Measurements from ENCODE around the gene CACFD1. TPM values are rescaled to one million over a fixed set of nuclear protein-coding genes. Genes with fewer than 3 reads are reported as not detected.

CACFD1 gene
- total and polyA plus RNA-seq, 2 donors (not counting 3 experiments of a cell fraction or from before 2014, with no cell fraction given), result 9.7 to 11.5 TPM

DNA sequence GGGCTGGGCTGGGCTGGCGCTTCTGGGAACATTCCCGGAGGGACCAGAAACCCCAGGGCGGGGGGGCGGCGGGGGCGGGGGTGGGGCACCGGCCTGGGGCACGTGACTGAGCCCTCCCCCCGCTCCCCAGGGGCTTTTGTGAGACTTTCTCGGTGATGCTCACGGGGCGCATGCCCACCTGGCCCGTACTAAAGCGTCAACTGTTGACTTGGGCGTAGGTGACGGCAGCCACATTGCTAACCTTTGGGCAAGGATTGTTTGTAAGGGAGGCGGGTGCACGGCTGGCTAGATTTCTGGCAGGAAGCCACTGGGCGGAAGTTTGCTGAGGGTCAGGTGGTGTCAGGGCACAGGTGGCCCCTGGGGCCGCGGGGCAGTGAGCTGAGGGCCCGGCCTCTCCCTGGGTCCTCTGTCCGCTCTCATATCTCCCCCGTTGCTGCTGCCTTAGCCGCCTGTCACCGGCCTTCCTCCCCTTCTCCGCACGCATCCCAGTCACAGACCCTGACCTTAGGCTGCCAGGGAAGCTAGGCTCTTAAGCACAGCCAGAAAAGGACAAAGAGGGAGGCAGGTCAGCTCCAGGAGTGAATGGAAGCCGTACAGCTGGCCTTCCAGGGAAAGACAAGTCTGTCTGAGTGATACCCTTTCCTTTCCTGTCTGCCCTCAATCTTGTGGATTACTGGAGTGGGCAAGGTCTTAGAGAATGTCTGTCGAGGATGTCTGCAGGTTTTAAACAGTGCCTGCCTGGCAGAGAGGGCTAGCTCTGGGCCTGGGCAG lies 812 bp downstream of the CACFD1 start:
- Histone ChIP-seq H3K9ac (replicated peaks; ENCODE audit: extremely low read depth, insufficient read depth, low read length) (peak overlapping the region; percentile 86), H3K4me3 (replicated peaks in 1 of 3; ENCODE audit: insufficient read depth in 1 of 3, low read depth in 1 of 3, low read length in 3 of 3) (peak overlapping the region in 2 of 3 experiments; percentile 60 to 82), H3K4me2 (ENCODE audit: insufficient read depth, low read length) (peak overlapping the region; percentile 74), H4K20me1 (replicated peaks; ENCODE audit: control insufficient read depth, extremely low read depth, insufficient read depth, low read length) (no peaks in the 10 kb centered on the region), H3K79me2 (ENCODE audit: control insufficient read depth, insufficient read depth, low read length) (no peaks in the 10 kb centered on the region), H3K9me1 (replicated peaks; ENCODE audit: control insufficient read depth, extremely low read depth, insufficient read depth, low read length) (no peaks in the 10 kb centered on the region), H3K9me3 (replicated peaks; ENCODE audit: control insufficient read depth, insufficient read depth, low read length) (no peaks in the 10 kb centered on the region), H3K4me1 (ENCODE audit: control insufficient read depth, extremely low read depth, insufficient read depth, low read length) (peaks cover 9% of the 10 kb centered on the region), H3K27ac (ENCODE audit: insufficient read depth, low read depth, low read length) (no peak overlapping the region), H3K27me3 (ENCODE audit: control insufficient read depth in 2 of 2, insufficient read depth in 2 of 2, low read length in 2 of 2) (no peaks in the 10 kb centered on the region), H2AFZ (ENCODE audit: low read depth, low read length) (peak overlapping the region; percentile 75), H3K36me3 (ENCODE audit: control insufficient read depth in 2 of 2, extremely low read depth in 1 of 2, insufficient read depth in 2 of 2, low read length in 2 of 2) (no peaks in the 10 kb centered on the region)
- CTCF ChIA-PET, result interaction anchor here (0.5 to 1.5 kb wide), 2 partner anchors 9 to 274 kb away, joined by 3 to 4 read pairs; no protein-coding TSS in a partner anchor
- no TSS peak for BruUV-seq (replicated peaks)
- intact Hi-C loops (cut with micrococcal nuclease) (no loop called here), dilution Hi-C loops (cut with MboI; ENCODE audit: extremely low pct_ligation_motif_present, low sequenced_read_pairs) (no loop called here)
- TF ChIP-seq, protein P1, sequence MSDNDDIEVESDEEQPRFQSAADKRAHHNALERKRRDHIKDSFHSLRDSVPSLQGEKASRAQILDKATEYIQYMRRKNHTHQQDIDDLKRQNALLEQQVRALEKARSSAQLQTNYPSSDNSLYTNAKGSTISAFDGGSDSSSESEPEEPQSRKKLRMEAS (IDR thresholded peaks at IDR 0.05; ENCODE audit: insufficient read depth, insufficient read length), result no peak
- TF ChIP-seq JUN (IDR thresholded peaks at IDR 0.05; ENCODE audit: borderline replicate concordance, insufficient read depth, insufficient read length, low read depth) (no peak), POLR2AphosphoS5 (IDR thresholded peaks at IDR 0.05; ENCODE audit: insufficient read depth, low read depth, low read length) (no peak), POLR2A (IDR thresholded peaks at IDR 0.05; ENCODE audit: low read depth, low read length) (no peak), EZH2 (IDR thresholded peaks at IDR 0.05; ENCODE audit: borderline replicate concordance, low read depth, low read length, severe bottlenecking) (no peak), MYC (IDR thresholded peaks at IDR 0.05; ENCODE audit: low read depth, low read length) (no peak), FOS (IDR thresholded peaks at IDR 0.05; ENCODE audit: borderline replicate concordance, insufficient read depth, low read length) (no peak), GATA2 (IDR thresholded peaks at IDR 0.05; ENCODE audit: insufficient read depth, insufficient read length, low read depth, low read length) (no peak)
- TF ChIP-seq, protein P2, sequence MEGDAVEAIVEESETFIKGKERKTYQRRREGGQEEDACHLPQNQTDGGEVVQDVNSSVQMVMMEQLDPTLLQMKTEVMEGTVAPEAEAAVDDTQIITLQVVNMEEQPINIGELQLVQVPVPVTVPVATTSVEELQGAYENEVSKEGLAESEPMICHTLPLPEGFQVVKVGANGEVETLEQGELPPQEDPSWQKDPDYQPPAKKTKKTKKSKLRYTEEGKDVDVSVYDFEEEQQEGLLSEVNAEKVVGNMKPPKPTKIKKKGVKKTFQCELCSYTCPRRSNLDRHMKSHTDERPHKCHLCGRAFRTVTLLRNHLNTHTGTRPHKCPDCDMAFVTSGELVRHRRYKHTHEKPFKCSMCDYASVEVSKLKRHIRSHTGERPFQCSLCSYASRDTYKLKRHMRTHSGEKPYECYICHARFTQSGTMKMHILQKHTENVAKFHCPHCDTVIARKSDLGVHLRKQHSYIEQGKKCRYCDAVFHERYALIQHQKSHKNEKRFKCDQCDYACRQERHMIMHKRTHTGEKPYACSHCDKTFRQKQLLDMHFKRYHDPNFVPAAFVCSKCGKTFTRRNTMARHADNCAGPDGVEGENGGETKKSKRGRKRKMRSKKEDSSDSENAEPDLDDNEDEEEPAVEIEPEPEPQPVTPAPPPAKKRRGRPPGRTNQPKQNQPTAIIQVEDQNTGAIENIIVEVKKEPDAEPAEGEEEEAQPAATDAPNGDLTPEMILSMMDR (IDR thresholded peaks at IDR 0.05; ENCODE audit: extremely low read depth in 1 of 2, insufficient read depth in 1 of 2, low read depth in 1 of 2, low read length in 2 of 2), result no peak
- DNase-seq (ENCODE audit: low read depth, low spot score) (peak; percentile 23), FAIRE-seq (no peak)
- POLR2A ChIA-PET, result interaction anchor here (0.6 to 1.5 kb wide), 3 partner anchors 17 to 218 kb away, joined by 4 to 8 read pairs (median 8); partner anchors contain the start of genes MED22, RPL7A and SLC2A6

All from endothelial cell of umbilical vein (primary cell).